Endothelial cell of hepatic sinusoid (primary cell): ENCODE results near the gene UBE2G1.

Experiments
- in situ Hi-C: cut with HindIII; loops from 2 replicates; pipeline ENCODE4 v1.10.0; 2017; ENCODE audit warnings: low sequenced_read_pairs

Gene UBE2G1

GRCh38 chr17:4258867-4259266 lies 107.6 kb downstream of the UBE2G1 start:
- in situ Hi-C loops: loop anchor here (5.0 kb wide), 1 partner anchor 163 kb away; no protein-coding TSS in a partner anchor

- in situ Hi-C loops: loop anchor here (5.0 kb wide), 1 partner anchor 165 kb away; no protein-coding TSS in a partner anchor
Measured at GRCh38 chr17:4256952-4257351, 109.5 kb downstream of the UBE2G1 start.

GRCh38 chr17:4255271-4255670 lies 111.2 kb downstream of the UBE2G1 start:
- in situ Hi-C loops: loop anchor here (5.0 kb wide), 1 partner anchor 167 kb away; no protein-coding TSS in a partner anchor

- in situ Hi-C loops: no loop called here
Measured at GRCh38 chr17:4250887-4251286, 115.6 kb downstream of the UBE2G1 start.

- in situ Hi-C loops: no loop called here
Measured at GRCh38 chr17:4249452-4250029, 116.9 kb downstream of the UBE2G1 start.

- in situ Hi-C loops: no loop called here
Measured at GRCh38 chr17:4248504-4249277, 117.8 kb downstream of the UBE2G1 start.

- in situ Hi-C loops: no loop called here
Measured at GRCh38 chr17:4247971-4248388, 118.5 kb downstream of the UBE2G1 start.

- in situ Hi-C loops: no loop called here
Measured at GRCh38 chr17:4247361-4247970, 119.0 kb downstream of the UBE2G1 start.

GRCh38 chr17:4246674-4247073 lies 119.8 kb downstream of the UBE2G1 start:
- in situ Hi-C loops: no loop called here

GRCh38 chr17:4241535-4241934 lies 124.9 kb downstream of the UBE2G1 start:
- in situ Hi-C loops: no loop called here

- in situ Hi-C loops: no loop called here
Measured at GRCh38 chr17:4236456-4236855, 130.0 kb downstream of the UBE2G1 start.

- in situ Hi-C loops: no loop called here
Measured at GRCh38 chr17:4235372-4236279, 130.8 kb downstream of the UBE2G1 start.

GRCh38 chr17:4234401-4234800 lies 132.1 kb downstream of the UBE2G1 start:
- in situ Hi-C loops: no loop called here

GRCh38 chr17:4233668-4234258 lies 132.7 kb downstream of the UBE2G1 start:
- in situ Hi-C loops: no loop called here

GRCh38 chr17:4232168-4232813 lies 134.2 kb downstream of the UBE2G1 start:
- in situ Hi-C loops: no loop called here

GRCh38 chr17:4229627-4230541 lies 136.6 kb downstream of the UBE2G1 start:
- in situ Hi-C loops: loop anchor here (5.0 kb wide), 1 partner anchor 32 kb away; the partner anchor contains the start of gene ANKFY1

- in situ Hi-C loops: loop anchor here (25.0 kb wide), 1 partner anchor 115 kb away; no protein-coding TSS in a partner anchor
Measured at GRCh38 chr17:4221899-4222659, 144.4 kb downstream of the UBE2G1 start.

GRCh38 chr17:4221163-4221562 lies 145.3 kb downstream of the UBE2G1 start:
- in situ Hi-C loops: loop anchor here (25.0 kb wide), 1 partner anchor 116 kb away; no protein-coding TSS in a partner anchor
